Measurements from ENCODE around the gene ELAVL1.

ELAVL1 gene

DNA sequence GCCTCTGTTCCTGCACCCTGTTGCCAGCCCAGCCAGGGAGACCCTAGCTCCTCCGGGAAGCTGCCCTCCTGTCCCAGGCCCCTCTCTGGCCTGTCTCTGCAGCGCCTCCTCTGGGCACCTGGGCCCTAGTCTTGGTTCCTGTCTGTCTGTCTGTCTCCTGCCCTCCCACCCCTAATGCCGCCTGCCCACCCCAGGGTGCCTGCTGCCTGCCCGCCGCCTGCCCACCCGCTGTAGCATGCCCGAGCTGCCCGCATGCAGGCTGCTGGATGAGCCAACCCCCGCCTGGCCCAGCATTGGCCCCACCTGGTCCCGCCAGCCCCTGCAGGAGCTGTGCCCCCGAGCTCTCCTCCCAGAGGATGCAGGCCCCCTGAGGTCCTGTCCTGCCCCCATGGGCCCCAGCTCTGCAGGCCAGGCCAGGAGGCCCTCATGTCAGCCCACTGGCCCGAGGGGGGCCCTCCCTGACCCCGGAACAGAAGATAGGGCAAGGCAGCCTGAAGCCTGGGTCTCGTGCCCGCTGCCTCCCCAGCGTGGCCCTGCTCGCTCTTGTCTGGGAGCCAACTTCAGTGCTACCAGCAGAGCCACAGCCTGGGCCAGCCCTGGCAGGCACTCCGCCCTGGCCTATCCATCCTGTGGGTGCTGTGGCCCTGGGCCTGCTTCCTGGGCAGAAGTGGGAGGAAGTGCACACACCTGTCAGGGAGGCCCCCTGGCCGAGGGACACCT, 96.5 kb downstream of the ELAVL1 start:
- DNase-seq, result no peak
